HG03159 (cell line): ENCODE measurements around the gene ZFR.
"Not testable (repeated sequence)": the region's sequence is repeated elsewhere in the genome, so short reads cannot be mapped to it uniquely, and the experiment has no call there.

Source experiments
- ATAC-seq: cut with Tn5 transposase; IDR thresholded peaks from one replicate; pipeline ENCODE4 v1.9.1; 2021; ENCODE audit warnings: mild to moderate bottlenecking, moderate library complexity; ENCODE audit not compliant: unreplicated experiment

ZFR gene

DNA sequence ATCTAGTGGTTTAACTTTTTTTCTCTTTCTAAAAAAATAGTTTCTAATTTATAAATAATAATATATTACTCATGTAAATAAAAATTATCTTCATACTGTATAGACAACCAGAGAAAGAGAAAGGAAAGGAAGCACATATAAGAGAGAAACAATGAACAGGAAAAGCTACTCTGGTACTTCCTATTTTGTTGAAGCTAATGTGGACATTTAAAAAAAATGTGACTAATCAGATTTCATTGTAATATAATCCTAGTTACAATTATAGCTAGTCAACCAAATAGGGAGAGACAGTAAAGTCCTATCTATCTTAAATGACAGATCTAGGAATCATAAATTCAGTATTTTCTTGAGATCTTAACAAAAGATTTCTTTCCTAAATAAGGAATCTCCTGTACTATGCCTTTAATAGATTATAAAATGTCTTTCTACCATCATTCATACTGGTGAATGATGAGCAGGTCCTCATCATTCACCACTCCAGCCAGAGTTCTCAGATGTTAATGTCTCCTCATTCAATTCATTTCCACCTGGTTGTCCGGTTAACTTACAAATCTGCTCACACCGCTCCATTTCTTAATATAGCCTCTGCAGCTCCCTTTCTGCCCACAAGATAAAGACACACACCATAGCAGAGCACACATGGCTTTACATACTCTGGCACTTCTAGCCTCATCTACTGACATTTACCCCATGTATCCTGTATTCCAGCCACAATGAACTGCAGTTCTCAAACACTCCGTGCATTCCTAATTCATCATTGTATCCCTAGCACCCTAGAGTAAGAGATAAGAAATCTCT, 30.9 kb downstream of the ZFR start:
- ATAC-seq, result no peak

GRCh38 chr5:32410630-32411029, 33.9 kb downstream of the ZFR start:
- ATAC-seq, result no peak

DNA sequence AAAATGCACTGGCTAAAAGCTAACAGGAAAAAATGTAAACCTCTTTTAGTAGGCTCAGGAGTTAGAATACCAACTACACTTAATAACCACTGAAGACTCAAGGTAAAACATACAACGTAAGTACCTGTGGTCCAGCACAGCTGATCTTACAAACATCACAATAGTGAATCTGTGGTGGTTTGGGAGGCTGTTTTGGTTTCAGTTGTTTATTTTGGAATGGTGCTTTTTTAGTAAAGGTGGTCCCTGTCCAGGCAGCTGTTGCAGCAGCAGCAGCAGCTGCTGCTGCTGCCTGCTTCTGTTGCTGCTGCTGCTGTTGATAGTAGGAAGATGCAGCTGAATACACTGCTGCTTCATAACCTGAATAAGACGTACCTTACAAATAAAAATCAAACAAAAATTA, 37.9 kb downstream of the ZFR start:
- no peak for ATAC-seq

DNA sequence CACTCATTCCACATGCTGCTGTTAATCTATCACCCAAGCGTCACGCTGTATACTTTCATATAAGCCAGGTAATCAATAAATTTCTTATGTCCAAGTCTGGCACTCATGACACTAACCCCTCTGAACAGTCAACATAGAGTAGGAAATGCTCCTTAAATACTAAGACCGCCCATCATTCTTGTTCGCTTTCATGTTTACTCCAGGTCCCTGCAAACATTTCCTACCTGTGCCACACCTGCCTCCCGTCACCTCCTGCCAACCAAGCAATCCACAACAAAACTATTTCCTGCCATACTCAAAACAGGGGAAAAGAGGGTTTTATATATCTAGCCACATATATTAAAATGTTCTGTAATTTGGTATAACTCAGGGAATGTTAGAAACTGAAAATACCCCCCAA, 39.0 kb downstream of the ZFR start:
- ATAC-seq, result no peak

GRCh38 chr5:32403760-32404159, 40.8 kb downstream of the ZFR start:
- ATAC-seq, result no peak

DNA sequence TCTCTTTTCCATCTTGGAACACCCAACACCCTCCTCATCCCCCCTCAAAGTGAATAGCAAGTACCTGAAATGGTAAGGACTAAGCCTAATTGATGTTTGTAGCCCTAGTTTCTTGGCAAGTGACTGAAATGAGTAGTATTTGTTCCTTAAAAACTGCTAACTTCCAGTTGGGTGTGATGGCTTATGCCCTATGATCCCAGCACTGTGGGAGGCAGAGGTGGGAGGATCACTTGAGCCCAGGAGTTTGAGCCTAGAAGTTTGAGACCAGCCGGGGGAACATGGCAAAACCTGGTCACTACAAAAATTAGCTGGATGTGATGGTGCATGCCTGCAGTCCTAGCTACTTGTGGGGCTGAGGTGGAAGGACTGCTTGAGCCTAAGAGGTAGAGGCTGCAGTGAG, 44.1 kb downstream of the ZFR start:
- ATAC-seq, result no peak

GRCh38 chr5:32398754-32399153, 45.8 kb downstream of the ZFR start:
- ATAC-seq, result not testable (repeated sequence)

DNA sequence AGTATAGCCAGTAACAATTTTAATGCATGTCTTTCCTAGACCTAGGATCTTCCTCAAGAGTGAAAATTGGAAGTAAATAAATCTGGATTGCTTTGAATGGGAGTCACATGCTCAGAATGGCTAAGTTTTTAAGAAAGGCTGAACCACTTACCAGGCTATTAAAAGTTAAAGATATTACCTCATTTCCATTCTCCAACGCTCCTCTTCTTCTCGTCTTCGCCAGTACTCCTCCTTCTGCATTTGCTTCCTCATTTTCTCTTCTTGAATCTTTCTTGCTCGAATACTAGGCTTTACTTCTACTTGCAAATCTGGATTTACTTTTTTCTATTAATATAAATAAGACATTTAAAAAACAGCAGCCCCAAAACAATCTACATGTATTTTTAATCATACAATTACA, 49.6 kb downstream of the ZFR start:
- ATAC-seq, result no peak

DNA sequence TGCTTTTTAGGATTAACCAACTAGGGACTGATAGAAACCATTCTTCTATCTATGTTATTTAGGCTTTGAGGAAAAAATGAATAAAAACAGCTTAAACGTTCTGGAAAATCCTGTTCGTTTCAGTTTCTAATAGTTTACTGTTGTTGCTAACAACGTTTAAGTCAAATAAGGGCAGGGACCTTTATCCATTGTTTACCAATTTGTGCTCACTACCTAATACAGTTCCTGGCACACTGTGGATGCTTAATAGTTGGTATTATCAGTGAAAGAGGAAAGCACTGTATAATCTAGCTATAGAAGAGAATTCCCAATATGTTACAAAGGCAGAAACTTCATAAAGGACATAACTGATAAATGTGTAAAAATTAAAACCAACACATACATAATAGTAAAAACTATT, 52.5 kb downstream of the ZFR start:
- no peak for ATAC-seq

GRCh38 chr5:32390819-32391591, 53.5 kb downstream of the ZFR start:
- ATAC-seq, result no peak

GRCh38 chr5:32388432-32389129, 56.0 kb downstream of the ZFR start:
- no peak for ATAC-seq

DNA sequence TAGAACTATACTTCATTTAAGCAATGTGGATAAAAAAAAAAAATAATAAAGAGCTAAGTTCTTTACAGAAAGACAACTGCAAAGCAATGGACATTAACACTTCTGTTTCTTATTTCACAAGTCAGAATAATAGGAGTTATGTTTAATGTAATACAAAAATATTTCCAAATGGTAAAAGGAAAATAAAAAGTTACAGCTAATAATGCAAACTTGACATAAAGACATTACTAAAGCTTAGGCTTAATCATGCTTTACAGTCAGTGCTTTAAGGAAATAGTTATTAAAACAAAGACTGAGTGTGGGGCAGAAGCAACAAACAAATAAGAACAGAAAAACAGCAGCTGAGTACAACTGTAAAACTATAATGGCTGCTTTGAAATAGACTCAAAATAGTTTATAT, 56.7 kb downstream of the ZFR start:
- ATAC-seq, result no peak

DNA sequence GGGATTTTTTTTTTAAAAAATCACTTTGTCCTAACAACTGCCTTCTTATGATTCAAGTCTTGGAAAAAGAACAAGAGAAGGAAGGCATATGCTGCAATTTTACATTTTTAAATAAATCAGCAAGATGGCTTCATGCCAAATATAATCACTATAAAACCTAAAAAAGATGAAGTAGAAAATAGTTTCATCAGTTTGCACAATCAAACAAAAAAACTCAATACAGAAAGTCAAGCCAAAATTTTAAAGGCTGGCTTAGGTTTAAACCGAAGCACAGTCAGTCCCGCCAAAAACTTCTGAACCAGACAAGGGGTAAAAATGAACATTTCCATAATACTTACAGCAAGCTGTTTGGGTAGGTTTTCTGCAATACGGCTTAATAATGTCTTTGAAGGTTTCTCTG, 57.3 kb downstream of the ZFR start:
- no peak for ATAC-seq

DNA sequence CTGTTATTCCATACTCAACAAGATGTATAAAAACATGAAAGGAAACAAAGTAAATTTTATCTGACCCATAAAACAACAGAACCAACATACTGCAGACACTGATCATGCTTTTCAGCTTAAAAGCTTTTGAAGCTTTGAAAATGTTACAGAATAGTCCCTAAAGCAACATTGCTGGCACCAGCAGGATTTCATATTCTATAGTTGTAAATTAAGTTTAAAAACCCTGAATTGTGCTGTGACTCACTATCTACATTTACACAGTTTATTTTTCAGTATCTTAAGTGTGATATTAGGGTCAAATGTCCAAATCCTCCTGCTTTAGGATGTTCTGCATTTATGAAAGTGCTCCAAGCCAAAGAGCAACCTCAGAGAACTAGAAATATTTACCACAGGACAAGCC, 59.9 kb downstream of the ZFR start:
- no peak for ATAC-seq

DNA sequence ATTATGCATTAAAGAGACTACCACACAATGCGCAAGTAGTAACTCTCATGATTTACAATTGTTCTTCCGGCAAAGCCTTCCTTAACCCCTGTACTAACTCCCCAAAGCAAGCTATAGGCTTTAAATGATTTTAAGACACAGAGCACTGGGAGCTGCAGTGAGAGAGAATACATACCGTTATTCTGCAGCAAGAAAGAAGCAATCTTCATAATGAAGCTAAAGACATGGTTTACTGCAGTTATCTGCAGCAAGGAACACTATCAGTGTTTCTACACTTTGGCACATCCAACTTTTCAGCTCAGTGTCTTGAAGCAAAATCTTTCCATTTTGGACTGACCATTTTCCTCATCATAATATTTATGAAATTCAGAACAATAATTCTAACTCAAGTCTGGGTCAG, 61.0 kb downstream of the ZFR start:
- ATAC-seq, result no peak

- no peak for ATAC-seq
These were observed 61.5 kb downstream of the ZFR start for GRCh38 chr5:32383065-32383464.

DNA sequence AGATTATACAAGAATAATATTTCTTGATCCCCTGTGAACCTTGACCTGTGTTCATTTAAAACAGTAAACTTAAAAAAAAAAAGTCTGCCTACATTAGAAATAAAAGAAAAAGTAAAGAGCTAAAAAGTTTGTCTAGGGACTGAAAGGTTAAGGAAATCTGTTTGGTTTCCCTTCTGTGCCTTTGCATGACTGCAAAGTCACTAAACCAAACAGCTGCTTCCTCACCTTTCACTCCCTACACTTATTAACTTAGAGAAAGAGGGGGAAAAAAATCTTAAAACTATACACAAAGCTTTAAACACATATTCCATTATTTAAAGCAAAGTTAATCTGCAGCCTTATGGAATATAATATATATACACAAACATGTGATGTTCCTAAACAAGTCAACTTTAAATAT, 65.1 kb downstream of the ZFR start:
- ATAC-seq, result no peak

DNA sequence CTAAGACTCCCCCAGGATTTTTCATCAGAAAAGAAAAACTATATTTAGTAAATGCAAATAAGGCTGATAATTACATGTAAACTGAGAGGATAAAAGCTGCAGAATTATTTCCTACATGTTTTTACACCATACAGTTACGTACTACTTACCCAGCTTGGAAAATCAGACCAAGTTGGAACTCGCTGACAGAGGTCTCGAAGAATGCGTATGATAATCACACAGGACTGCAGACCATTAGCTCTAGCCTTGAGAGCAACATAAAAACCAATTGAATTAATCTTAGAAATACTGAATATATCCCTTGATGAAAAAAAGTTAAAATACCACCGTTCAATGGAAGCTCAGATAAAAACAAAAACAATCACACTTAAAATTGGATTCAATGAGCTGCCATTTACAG, 65.6 kb downstream of the ZFR start:
- ATAC-seq, result no peak

- no peak for ATAC-seq
These were observed 74.9 kb downstream of the ZFR start for GRCh38 chr5:32369542-32370155.

DNA sequence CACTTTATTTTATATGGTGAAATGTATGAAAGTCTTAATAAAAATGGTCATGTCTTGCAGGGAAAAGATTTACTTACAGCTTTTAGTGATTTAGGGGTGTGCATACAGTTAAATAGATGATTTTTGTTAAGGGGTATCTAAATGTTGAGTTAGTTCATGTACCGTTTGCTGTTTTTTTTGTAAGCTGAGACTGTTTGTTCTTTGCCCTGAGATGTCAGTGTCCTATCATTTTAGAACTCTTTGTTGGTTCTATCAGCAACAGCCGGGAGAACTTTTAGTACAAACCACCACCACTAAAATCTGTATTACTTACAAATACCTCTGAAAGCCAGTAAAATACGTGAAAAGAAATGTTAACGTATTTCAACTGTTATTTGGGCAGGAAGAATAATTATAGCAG, 75.5 kb downstream of the ZFR start:
- no peak for ATAC-seq

DNA sequence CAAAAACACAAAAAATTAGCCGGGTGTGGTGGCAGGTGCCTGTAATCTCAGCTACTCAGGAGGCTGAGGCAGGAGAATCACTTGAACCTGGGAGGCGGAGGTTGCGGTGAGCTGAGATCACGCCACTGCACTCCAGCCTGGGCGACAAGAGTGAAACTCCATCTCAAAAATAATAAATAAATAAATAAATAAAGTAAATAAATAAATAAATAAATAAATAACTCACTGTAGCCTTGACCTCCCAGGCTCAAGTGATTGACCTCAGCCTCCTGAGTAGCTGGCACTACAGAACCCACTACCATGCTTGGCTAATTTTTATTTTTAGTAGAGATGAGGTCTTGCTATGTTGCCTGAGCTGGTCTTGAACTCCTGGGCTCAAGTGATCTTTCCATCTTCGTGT, 77.3 kb downstream of the ZFR start:
- not testable (repeated sequence) for ATAC-seq
